ENCODE results near the gene WDR44. TPM values are rescaled to one million over a fixed set of nuclear protein-coding genes. Genes with fewer than 3 reads are reported as not detected.

Gene WDR44
- total and polyA plus RNA-seq, 2 of the 13 experiments (the other 11 are each of a cell fraction or from before 2014, with no cell fraction given): 2.2 to 4.3 TPM

- Histone ChIP-seq H4K20me1 (ENCODE audit: insufficient read depth, low read length) (no peaks in the 10 kb centered on the region), H2AFZ (ENCODE audit: low read length) (no peak overlapping the region), H3K4me1 (ENCODE audit: insufficient read depth, low read length) (no peaks in the 10 kb centered on the region), H3K4me3 (replicated peaks in 1 of 3; ENCODE audit: insufficient read depth in 1 of 3, low read depth in 2 of 3, low read length in 3 of 3) (no peak overlapping the region), H3K27ac (ENCODE audit: extremely low read length, insufficient read depth, low read length) (no peak overlapping the region), H3K27me3 (ENCODE audit: control insufficient read depth in 1 of 2, insufficient read depth in 2 of 2, low read length in 2 of 2) (no peaks in the 10 kb centered on the region), H3K4me2 (ENCODE audit: low read depth, low read length) (no peak overlapping the region), H3K79me2 (ENCODE audit: insufficient read depth, low read length) (no peaks in the 10 kb centered on the region), H3K9me3 (ENCODE audit: low read length) (no peaks in the 10 kb centered on the region), H3K9ac (ENCODE audit: insufficient read depth, low read depth, low read length) (no peak overlapping the region), H3K36me3 (replicated peaks in 1 of 2; ENCODE audit: control insufficient read depth in 1 of 2, insufficient read depth in 2 of 2, low read length in 2 of 2) (peaks cover 0 to 11% of the 10 kb centered on the region in 2 experiments; a peak in 2 of 5 replicates)
- no TSS peak for BruUV-seq (replicated peaks)
- intact Hi-C loops (cut with micrococcal nuclease; ENCODE audit: unreplicated experiment): no loop called here
- DNase-seq (ENCODE audit: low spot score): no peak
- no peak for ATAC-seq
- in situ Hi-C loops (cut with HindIII; ENCODE audit: extremely low pct_ligation_motif_present, low pct_unique_long_range_greater_than_20kb): no loop called here
- 0 out of 4 replicates have a peak, but pooled peaks of 1 of the 2 experiments have one; percentile 4 for TF ChIP-seq MAFK (conservative IDR thresholded peaks at IDR 0.05 in 1 of 2, IDR thresholded peaks at IDR 0.05 in 1 of 2; ENCODE audit: low read length in 2 of 2)
- TF ChIP-seq ELF3 (CRISPR knock-in tag; IDR thresholded peaks at IDR 0.05): no peak
- 86% methylated on average over 1 of the region's 1 CpG for WGBS (ENCODE audit: low lambda C conversion rate)
- no peak for FAIRE-seq
- ChIA-PET POLR2A (no interaction called here), CTCF (ENCODE audit: low intra/inter-chr PET ratio, low total read pairs) (no interaction called here)
These were observed 91.4 kb downstream of the WDR44 start for GRCh38 chrX:118437283-118437682.

- intact Hi-C loops (cut with micrococcal nuclease; ENCODE audit: unreplicated experiment): no loop called here
- Histone ChIP-seq H3K36me3 (replicated peaks in 1 of 2; ENCODE audit: control insufficient read depth in 1 of 2, insufficient read depth in 2 of 2, low read length in 2 of 2) (peaks cover 0 to 2% of the 10 kb centered on the region in 2 experiments; a peak in 2 of 5 replicates), H3K79me2 (ENCODE audit: insufficient read depth, low read length) (no peaks in the 10 kb centered on the region), H3K4me3 (replicated peaks in 1 of 3; ENCODE audit: insufficient read depth in 1 of 3, low read depth in 2 of 3, low read length in 3 of 3) (no peak overlapping the region), H3K27ac (ENCODE audit: extremely low read length, insufficient read depth, low read length) (no peak overlapping the region), H2AFZ (ENCODE audit: low read length) (no peak overlapping the region), H3K4me2 (ENCODE audit: low read depth, low read length) (no peak overlapping the region), H3K9ac (ENCODE audit: insufficient read depth, low read depth, low read length) (no peak overlapping the region), H3K9me3 (ENCODE audit: low read length) (no peaks in the 10 kb centered on the region), H3K4me1 (ENCODE audit: insufficient read depth, low read length) (no peaks in the 10 kb centered on the region), H3K27me3 (ENCODE audit: control insufficient read depth in 1 of 2, insufficient read depth in 2 of 2, low read length in 2 of 2) (no peaks in the 10 kb centered on the region), H4K20me1 (ENCODE audit: insufficient read depth, low read length) (no peaks in the 10 kb centered on the region)
- ATAC-seq (no peak), FAIRE-seq (no peak), DNase-seq (ENCODE audit: low spot score) (no peak)
- ChIA-PET CTCF (ENCODE audit: low intra/inter-chr PET ratio, low total read pairs) (no interaction called here), POLR2A (no interaction called here)
- BruUV-seq (replicated peaks): no TSS peak
- WGBS (ENCODE audit: low lambda C conversion rate): 89% methylated on average over 1 of the region's 3 CpGs
- in situ Hi-C loops (cut with HindIII; ENCODE audit: extremely low pct_ligation_motif_present, low pct_unique_long_range_greater_than_20kb): no loop called here
- TF ChIP-seq ELF3 (CRISPR knock-in tag; IDR thresholded peaks at IDR 0.05) (no peak), SALL1 (CRISPR knock-in tag; IDR thresholded peaks at IDR 0.05) (no peak), ZNF317 (CRISPR knock-in tag; IDR thresholded peaks at IDR 0.05) (no peak), ISL2 (CRISPR knock-in tag; IDR thresholded peaks at IDR 0.05) (no peak), TFDP1 (CRISPR knock-in tag; IDR thresholded peaks at IDR 0.05; ENCODE audit: borderline replicate concordance) (no peak), ZNF782 (CRISPR knock-in tag; IDR thresholded peaks at IDR 0.05; ENCODE audit: borderline replicate concordance) (no peak), POGZ (CRISPR knock-in tag; IDR thresholded peaks at IDR 0.05) (no peak), NR3C1 (CRISPR knock-in tag; IDR thresholded peaks at IDR 0.05) (no peak), SMARCC2 (IDR thresholded peaks at IDR 0.05) (no peak)
- TF ChIP-seq, protein P1, sequence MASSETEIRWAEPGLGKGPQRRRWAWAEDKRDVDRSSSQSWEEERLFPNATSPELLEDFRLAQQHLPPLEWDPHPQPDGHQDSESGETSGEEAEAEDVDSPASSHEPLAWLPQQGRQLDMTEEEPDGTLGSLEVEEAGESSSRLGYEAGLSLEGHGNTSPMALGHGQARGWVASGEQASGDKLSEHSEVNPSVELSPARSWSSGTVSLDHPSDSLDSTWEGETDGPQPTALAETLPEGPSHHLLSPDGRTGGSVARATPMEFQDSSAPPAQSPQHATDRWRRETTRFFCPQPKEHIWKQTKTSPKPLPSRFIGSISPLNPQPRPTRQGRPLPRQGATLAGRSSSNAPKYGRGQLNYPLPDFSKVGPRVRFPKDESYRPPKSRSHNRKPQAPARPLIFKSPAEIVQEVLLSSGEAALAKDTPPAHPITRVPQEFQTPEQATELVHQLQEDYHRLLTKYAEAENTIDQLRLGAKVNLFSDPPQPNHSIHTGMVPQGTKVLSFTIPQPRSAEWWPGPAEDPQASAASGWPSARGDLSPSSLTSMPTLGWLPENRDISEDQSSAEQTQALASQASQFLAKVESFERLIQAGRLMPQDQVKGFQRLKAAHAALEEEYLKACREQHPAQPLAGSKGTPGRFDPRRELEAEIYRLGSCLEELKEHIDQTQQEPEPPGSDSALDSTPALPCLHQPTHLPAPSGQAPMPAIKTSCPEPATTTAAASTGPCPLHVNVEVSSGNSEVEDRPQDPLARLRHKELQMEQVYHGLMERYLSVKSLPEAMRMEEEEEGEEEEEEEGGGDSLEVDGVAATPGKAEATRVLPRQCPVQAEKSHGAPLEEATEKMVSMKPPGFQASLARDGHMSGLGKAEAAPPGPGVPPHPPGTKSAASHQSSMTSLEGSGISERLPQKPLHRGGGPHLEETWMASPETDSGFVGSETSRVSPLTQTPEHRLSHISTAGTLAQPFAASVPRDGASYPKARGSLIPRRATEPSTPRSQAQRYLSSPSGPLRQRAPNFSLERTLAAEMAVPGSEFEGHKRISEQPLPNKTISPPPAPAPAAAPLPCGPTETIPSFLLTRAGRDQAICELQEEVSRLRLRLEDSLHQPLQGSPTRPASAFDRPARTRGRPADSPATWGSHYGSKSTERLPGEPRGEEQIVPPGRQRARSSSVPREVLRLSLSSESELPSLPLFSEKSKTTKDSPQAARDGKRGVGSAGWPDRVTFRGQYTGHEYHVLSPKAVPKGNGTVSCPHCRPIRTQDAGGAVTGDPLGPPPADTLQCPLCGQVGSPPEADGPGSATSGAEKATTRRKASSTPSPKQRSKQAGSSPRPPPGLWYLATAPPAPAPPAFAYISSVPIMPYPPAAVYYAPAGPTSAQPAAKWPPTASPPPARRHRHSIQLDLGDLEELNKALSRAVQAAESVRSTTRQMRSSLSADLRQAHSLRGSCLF (CRISPR knock-in tag; IDR thresholded peaks at IDR 0.05; ENCODE audit: borderline replicate concordance): no peak
- TF ChIP-seq, protein P2, sequence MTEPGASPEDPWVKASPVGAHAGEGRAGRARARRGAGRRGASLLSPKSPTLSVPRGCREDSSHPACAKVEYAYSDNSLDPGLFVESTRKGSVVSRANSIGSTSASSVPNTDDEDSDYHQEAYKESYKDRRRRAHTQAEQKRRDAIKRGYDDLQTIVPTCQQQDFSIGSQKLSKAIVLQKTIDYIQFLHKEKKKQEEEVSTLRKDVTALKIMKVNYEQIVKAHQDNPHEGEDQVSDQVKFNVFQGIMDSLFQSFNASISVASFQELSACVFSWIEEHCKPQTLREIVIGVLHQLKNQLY (CRISPR knock-in tag; IDR thresholded peaks at IDR 0.05): no peak
These were observed 102.4 kb downstream of the WDR44 start for GRCh38 chrX:118448273-118448783.

All from HepG2 (cell line).